Measurements from ENCODE around the gene RGL3. TPM values are rescaled to one million over a fixed set of nuclear protein-coding genes. Genes with fewer than 3 reads are reported as not detected.

Gene RGL3
- total and polyA plus RNA-seq, 9 of the 15 experiments (the other 6 are each of a cell fraction or from before 2014, with no cell fraction given) = 0.12 to 0.61 (median 0.32) TPM; not detected in 4

- TF ChIP-seq TOE1 (IDR thresholded peaks at IDR 0.05; ENCODE audit: borderline replicate concordance) (peak; percentile 96), TOE1 (CRISPR knock-in tag; IDR thresholded peaks at IDR 0.05; ENCODE audit: borderline replicate concordance, low read depth) (no peak), RNF219 (CRISPR knock-in tag; IDR thresholded peaks at IDR 0.05) (0 out of 2 replicates have a peak, but pooled peaks have one; percentile 11), ZNF449 (CRISPR knock-in tag; IDR thresholded peaks at IDR 0.05) (0 out of 2 replicates have a peak, but pooled peaks have one; percentile 41), NR2C2 (CRISPR knock-in tag; IDR thresholded peaks at IDR 0.05) (no peak), NR2C2 (tag; IDR thresholded peaks at IDR 0.05) (0 out of 2 replicates have a peak, but pooled peaks have one; percentile 43), ZNF175 (CRISPR knock-in tag; IDR thresholded peaks at IDR 0.05; ENCODE audit: low read depth) (peak; percentile 89), ELF1 (tag; IDR thresholded peaks at IDR 0.05) (peak; percentile 45; the same call in 1 of the 2 replicates), PHB (CRISPR knock-in tag; IDR thresholded peaks at IDR 0.05) (no peak), ZNF764 (CRISPR knock-in tag; IDR thresholded peaks at IDR 0.05; ENCODE audit: low read depth) (no peak), GABPB1 (CRISPR knock-in tag; IDR thresholded peaks at IDR 0.05) (peak; percentile 32; the same call in 1 of the 2 replicates), USF1 (CRISPR knock-in tag; IDR thresholded peaks at IDR 0.05) (peak; percentile 92), KAT2B (IDR thresholded peaks at IDR 0.05; ENCODE audit: low read depth, low read length) (no peak), ZNF75A (CRISPR knock-in tag; IDR thresholded peaks at IDR 0.05) (peak; percentile 24; the same call in 1 of the 2 replicates), PHF20 (IDR thresholded peaks at IDR 0.05; ENCODE audit: partially characterized antibody) (peak; percentile 91), CREB3 (tag; conservative IDR thresholded peaks at IDR 0.05; ENCODE audit: low read depth) (0 out of 2 replicates have a peak, but pooled peaks have one; percentile 51), ZSCAN29 (IDR thresholded peaks at IDR 0.05) (no peak), POLR2H (tag; IDR thresholded peaks at IDR 0.05; ENCODE audit: low read depth) (peak; percentile 40; the same call in 1 of the 2 replicates), C11orf30 (IDR thresholded peaks at IDR 0.05; ENCODE audit: low read depth) (peak; percentile 23; the same call in 1 of the 2 replicates), ZNF143 (CRISPR knock-in tag; IDR thresholded peaks at IDR 0.05) (no peak), POLR2AphosphoS2 (IDR thresholded peaks at IDR 0.05; ENCODE audit: low read length) (0 out of 2 replicates have a peak, but pooled peaks have one; percentile 62)
Measured at GRCh38 chr19:11377237-11377636, 41.9 kb downstream of the RGL3 start (continued).
